Prostate gland (tissue), 2 donors: ENCODE results near the gene MICALL1. TPM values are rescaled to one million over a fixed set of nuclear protein-coding genes. Genes with fewer than 3 reads are reported as not detected.

Source experiments
- DNase-seq: peaks from one replicate; pipeline ENCODE4 v3.0.0-alpha.2; 2019; ENCODE audit warnings: low spot score
- H3K27ac ChIP-seq, 2 donors: fragments of 200-600 bp; sonication (generic); 2 replicates each; pipeline ENCODE4 v1.5.1; 2017 to 2019
- H3K27me3 ChIP-seq: fragments of 200-600 bp; sonication (generic); replicated peaks from 2 replicates; pipeline ENCODE4 v1.5.1; 2019; ENCODE audit not compliant: insufficient read depth
- H3K36me3 ChIP-seq, 2 donors: fragments of 200-600 bp; sonication (generic); 1 replicate in 1 of 2; 2 replicates in 1 of 2; pipeline versions ENCODE4 v1.5.1 to v1.8.1; 2017 to 2019
- H3K4me1 ChIP-seq: fragments of 200-600 bp; sonication (generic); replicated peaks from 2 replicates; pipeline ENCODE4 v1.5.1; 2019
- H3K4me3 ChIP-seq, 2 donors: fragments of 200-600 bp; sonication (generic); 2 replicates each; pipeline ENCODE4 v1.5.1; 2017 to 2019
- H3K9me3 ChIP-seq: fragments of 200-600 bp; sonication (generic); 2 replicates; pipeline ENCODE4 v1.5.1; 2017
- POLR2A ChIP-seq: fragments of 450-650 bp; IDR thresholded peaks from one replicate; pipeline ENCODE4 v1.6.1; 2016; ENCODE audit warnings: antibody characterized with exemption, mild to moderate bottlenecking
- POLR2AphosphoS5 ChIP-seq: sonication (generic); formaldehyde crosslinking; IDR thresholded peaks from one replicate; pipeline ENCODE4 v1.6.1; 2017; ENCODE audit warnings: antibody characterized with exemption
- WGBS: methylation state at CpG from one replicate; pipeline ENCODE4 v1.1.5; 2018; 5-methylcytosine and 5-hydroxymethylcytosine counted together
- intact Hi-C: fragments of 100-400 bp; cut with DNase I; formaldehyde crosslinking; loops from one replicate; pipeline ENCODE4 v1.14.2; 2022
- total RNA-seq, 2 donors: library from RNA; depleted of rRNA; stranded (reverse); fragments of >200 nt; gene quantifications; one replicate each; pipeline ENCODE4 v1.1.0, GENCODE V29; 2016
- TF ChIP-seq, protein P1 (sequence below), 4 experiments: fragments of 200-600 bp in 2 of 4; fragments of 450-650 bp in 2 of 4; sonication (generic) in 2 of 4; IDR thresholded peaks; 1 replicate in 3 of 4; 2 replicates in 1 of 4; pipeline ENCODE4 v1.5.1; 2016 to 2019; ENCODE audit warnings: antibody characterized with exemption in 4 of 4, mild to moderate bottlenecking in 2 of 4, moderate library complexity in 2 of 4

Gene MICALL1, protein sequence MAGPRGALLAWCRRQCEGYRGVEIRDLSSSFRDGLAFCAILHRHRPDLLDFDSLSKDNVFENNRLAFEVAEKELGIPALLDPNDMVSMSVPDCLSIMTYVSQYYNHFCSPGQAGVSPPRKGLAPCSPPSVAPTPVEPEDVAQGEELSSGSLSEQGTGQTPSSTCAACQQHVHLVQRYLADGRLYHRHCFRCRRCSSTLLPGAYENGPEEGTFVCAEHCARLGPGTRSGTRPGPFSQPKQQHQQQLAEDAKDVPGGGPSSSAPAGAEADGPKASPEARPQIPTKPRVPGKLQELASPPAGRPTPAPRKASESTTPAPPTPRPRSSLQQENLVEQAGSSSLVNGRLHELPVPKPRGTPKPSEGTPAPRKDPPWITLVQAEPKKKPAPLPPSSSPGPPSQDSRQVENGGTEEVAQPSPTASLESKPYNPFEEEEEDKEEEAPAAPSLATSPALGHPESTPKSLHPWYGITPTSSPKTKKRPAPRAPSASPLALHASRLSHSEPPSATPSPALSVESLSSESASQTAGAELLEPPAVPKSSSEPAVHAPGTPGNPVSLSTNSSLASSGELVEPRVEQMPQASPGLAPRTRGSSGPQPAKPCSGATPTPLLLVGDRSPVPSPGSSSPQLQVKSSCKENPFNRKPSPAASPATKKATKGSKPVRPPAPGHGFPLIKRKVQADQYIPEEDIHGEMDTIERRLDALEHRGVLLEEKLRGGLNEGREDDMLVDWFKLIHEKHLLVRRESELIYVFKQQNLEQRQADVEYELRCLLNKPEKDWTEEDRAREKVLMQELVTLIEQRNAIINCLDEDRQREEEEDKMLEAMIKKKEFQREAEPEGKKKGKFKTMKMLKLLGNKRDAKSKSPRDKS
- total RNA-seq: 10 to 100 TPM; 42.8 to 62.8 TPM

DNA sequence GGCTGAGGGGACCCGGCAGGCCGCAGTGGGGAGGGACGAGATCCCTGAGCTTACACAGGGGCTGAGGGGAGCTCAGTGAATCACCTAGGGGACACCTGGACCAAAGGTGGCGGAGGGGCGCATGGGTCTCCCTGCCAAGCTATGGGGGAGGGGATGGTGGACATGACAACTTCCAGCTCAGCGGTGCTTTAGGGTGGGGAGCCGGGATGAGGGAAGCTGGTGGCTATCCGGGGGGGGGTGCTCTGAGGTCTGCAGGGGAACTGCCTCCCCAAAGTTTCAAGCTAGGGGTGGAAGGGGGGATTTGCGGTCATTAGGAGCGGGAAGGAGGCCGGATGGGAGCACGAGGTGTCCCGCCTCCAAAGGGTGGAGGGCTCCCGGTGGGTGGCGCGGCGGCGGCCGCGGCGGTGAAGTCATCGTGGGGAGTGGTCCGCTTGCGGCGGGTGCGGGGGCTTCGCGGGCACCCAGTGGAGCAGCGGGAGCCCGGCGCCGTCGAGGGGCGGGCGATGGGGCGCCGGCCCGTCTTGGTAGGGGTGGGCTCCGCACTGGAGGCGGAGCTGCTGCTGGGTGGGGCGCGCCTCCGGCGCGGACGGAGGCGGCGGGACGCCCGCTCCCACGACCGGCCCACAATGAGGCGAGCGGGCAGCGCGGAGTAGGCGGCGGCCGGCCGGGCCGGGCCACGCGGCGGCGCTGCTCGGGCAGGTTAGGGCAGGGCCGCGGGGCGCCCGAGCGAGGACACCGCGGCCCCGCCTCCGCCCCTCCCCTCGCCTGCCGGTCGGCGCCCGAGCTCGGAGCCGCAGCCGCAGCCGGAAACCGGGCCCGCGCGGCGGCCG lies at the start of gene MICALL1:
Gene MICALL1, plus strand, starts transcription at position 764 of the 830 bp plus-strand sequence. CDS start 126 bp downstream, outside the sequence.
- H3K27ac ChIP-seq: peak within 1 kb of the TSS; percentile 84 to 90
- intact Hi-C loops: loop anchor here (2.0 kb wide), 1 partner anchor 27 kb away; no protein-coding TSS in a partner anchor
- peak within 1 kb of the TSS; percentile 77 to 83 for H3K4me3 ChIP-seq
- 7% methylated on average over 40 of the region's 90 CpGs for WGBS
- H3K36me3 ChIP-seq: no peaks in the 10 kb centered on the region
- TF ChIP-seq POLR2AphosphoS5 (no peak), POLR2A (peak; percentile 49)
- TF ChIP-seq, protein P1, sequence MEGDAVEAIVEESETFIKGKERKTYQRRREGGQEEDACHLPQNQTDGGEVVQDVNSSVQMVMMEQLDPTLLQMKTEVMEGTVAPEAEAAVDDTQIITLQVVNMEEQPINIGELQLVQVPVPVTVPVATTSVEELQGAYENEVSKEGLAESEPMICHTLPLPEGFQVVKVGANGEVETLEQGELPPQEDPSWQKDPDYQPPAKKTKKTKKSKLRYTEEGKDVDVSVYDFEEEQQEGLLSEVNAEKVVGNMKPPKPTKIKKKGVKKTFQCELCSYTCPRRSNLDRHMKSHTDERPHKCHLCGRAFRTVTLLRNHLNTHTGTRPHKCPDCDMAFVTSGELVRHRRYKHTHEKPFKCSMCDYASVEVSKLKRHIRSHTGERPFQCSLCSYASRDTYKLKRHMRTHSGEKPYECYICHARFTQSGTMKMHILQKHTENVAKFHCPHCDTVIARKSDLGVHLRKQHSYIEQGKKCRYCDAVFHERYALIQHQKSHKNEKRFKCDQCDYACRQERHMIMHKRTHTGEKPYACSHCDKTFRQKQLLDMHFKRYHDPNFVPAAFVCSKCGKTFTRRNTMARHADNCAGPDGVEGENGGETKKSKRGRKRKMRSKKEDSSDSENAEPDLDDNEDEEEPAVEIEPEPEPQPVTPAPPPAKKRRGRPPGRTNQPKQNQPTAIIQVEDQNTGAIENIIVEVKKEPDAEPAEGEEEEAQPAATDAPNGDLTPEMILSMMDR (IDR thresholded peaks at IDR 0.05): peak in 2 of 4 experiments; percentile 38 to 63
- no peaks in the 10 kb centered on the region for H3K9me3 ChIP-seq
- no peaks in the 10 kb centered on the region for H3K27me3 ChIP-seq
- no peaks in the 10 kb centered on the region for H3K4me1 ChIP-seq
- DNase-seq: peak; percentile 75

DNA sequence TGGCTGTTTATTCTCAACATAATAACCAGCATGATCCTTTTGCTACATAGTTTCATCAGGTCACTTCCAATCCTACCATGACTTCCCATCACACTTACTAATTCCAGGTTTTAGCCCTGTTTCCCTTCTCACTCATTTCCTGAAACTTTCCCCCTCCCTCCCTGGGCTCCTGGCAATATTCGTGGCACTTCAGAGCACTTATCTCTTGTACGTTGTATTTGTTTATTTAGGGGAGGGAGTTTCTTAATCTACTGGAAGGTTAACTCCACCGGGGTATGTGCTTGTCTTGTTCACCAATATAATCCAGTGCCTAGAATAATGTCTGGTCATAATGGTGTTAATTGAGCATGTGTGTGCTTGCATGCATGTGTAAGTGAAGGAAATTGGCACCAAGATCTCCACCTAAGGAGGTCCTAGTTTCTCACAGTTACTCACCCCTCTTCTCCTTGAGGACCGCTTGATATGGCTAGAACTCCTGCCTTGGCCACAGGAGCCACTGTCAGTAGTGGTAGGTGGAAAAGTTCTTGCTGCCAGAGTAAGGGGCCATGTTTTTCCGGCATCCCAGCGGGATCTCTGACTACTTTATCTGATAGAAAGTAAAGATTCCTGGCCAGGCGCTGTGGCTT lies 45.2 kb upstream of the MICALL1 start:
- H3K9me3 ChIP-seq: no peaks in the 10 kb centered on the region
- H3K36me3 ChIP-seq: peaks cover 0 to 6% of the 10 kb centered on the region in 2 donors
- no peak overlapping the region for H3K4me3 ChIP-seq
- no peaks in the 10 kb centered on the region for H3K27me3 ChIP-seq
- intact Hi-C loops: no loop called here
- DNase-seq: no peak
- no peaks in the 10 kb centered on the region for H3K4me1 ChIP-seq
- H3K27ac ChIP-seq: no peak overlapping the region
- 66% methylated on average over 7 of the region's 7 CpGs for WGBS
- TF ChIP-seq, protein P1 (IDR thresholded peaks at IDR 0.05): no peak
- TF ChIP-seq POLR2A: no peak

DNA sequence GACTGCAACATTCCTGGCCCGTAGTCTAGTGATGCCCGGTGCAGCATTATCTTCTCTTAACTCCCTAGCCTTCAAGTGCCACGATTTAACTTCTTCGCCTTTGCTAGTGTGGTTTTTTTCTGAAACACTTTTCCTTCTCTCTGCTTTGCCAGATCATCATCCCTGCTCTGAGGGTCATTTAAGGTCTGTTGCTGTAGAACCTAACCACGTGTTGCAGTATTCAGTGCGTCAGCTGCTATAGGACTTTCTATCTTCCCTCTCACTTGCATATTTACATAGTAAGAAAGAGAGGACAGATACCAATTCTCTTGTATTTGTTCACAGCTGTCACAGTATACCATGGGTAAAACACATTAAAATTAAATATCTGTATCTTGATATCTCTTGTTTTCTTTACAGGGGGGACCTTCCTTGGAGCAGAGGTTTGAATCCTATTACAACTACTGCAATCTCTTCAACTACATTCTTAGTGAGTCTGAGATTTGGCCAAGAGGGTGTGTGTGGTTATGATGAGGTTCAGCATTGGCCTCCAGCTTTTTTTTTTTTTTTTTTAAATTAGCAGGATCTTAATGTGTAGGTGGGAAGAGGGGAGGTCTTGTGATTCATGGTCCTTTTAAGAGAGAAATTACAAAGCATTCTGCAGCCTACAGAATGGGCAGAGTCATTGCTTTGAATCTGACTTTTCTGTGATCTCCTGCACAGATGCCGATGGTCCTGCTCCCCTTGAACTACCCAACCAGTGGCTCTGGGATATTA lies 43.3 kb upstream of the MICALL1 start:
- Histone ChIP-seq H3K4me3 (no peak overlapping the region), H3K4me1 (no peaks in the 10 kb centered on the region), H3K27ac (no peak overlapping the region), H3K27me3 (no peaks in the 10 kb centered on the region), H3K36me3 (no peaks in the 10 kb centered on the region), H3K9me3 (no peaks in the 10 kb centered on the region)
- no peak for TF ChIP-seq POLR2AphosphoS5
- TF ChIP-seq, protein P1 (IDR thresholded peaks at IDR 0.05): no peak
- no peak for TF ChIP-seq POLR2A
- 71% methylated on average over 7 of the region's 7 CpGs for WGBS
- intact Hi-C loops: loop anchor here (1.0 kb wide), 1 partner anchor 45 kb away; no protein-coding TSS in a partner anchor
- DNase-seq: no peak

DNA sequence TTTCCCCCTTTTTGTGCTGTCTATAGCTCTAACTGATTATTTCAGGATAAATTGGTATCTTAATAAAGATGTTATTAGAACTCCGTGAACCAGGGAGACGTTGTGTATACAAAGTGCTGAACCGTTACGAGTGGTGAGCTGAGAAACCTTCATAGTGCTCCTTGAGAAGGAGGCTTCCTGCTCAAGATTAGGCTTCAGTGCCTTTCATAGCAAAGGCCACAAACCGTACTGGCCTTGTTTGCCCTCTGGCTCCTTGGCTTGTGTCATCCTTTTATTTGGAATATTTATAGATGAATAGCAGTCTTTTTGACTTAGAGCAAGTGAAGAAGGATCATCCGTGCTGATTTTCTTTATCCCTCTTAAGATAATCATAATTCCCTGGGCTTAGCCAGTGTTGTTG lies 40.6 kb upstream of the MICALL1 start:
- H3K27ac ChIP-seq: no peak overlapping the region
- peaks cover 0 to 4% of the 10 kb centered on the region in 2 donors for H3K36me3 ChIP-seq
- no peak for DNase-seq
- H3K9me3 ChIP-seq: no peaks in the 10 kb centered on the region
- H3K4me1 ChIP-seq: no peaks in the 10 kb centered on the region
- WGBS: 78% methylated on average over 6 of the region's 6 CpGs
- H3K27me3 ChIP-seq: no peaks in the 10 kb centered on the region
- no peak for TF ChIP-seq POLR2A
- TF ChIP-seq POLR2AphosphoS5: no peak
- TF ChIP-seq, protein P1 (IDR thresholded peaks at IDR 0.05): no peak
- H3K4me3 ChIP-seq: no peak overlapping the region
- intact Hi-C loops: no loop called here
